ENCODE data around the gene MAPRE2. TPM values are rescaled to one million over a fixed set of nuclear protein-coding genes. Genes with fewer than 3 reads are reported as not detected.
A peak's percentile ranks its signal among the peaks of the same experiment; 100 is the strongest.

Gene MAPRE2
- total RNA-seq = 10 to 100 TPM; 25.5 to 32.2 TPM

DNA sequence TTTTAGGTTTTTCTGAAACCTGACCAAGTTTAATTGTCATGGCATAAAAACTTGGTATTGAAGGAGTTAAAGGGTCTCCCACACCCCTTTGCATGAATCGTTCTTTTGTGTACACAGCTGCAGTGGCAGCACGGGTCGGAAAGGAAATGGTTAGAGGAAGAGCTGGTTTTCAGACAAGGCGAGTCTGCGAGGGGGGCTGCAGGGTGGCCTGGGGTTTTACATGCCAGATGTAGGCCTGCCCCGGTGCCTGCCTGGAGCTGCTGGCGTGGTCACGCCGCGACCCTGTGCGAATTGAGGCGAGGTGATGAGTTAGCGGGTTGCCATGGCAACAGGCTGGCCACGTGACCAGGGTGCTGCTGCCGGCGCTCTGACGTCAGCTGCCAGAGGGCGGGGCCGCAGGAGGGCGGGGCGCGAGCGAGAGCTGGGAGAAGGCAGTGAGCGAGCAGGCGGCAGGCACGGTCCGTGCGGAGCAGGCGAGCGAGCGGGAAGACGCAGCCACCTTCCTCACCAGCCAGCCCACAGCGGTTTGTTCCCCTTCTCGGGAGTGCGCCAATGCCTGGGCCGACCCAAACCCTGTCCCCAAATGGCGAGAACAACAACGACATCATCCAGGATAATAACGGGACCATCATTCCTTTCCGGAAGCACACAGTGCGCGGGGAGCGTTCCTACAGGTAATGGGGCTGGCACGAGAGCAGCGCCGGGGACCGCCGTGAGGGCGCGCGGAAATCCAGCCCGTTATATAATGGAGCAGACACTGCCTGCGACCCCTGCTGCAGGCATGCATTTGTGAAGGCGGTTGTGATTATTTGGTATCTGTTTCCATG lies at the start of gene MAPRE2:
MAPRE2 (plus strand) TSS at position 426 of the 827 bp plus-strand sequence; CDS start at position 553, 127 bp downstream.
- intact Hi-C loops (cut with DNase I) = no loop called here
- Histone ChIP-seq H3K4me1 (no peaks in the 10 kb centered on the region), H3K9me3 (no peaks in the 10 kb centered on the region), H3K4me3 (peak within 1 kb of the TSS; percentile 63), H3K27me3 (no peaks in the 10 kb centered on the region), H3K9ac (ENCODE audit: low read depth in 2 of 2, low read length in 2 of 2) (peak within 1 kb of the TSS; percentile 89), H3K27ac (peak within 1 kb of the TSS; percentile 73), H3K36me3 (no peaks in the 10 kb centered on the region)
- peak; percentile 99 for DNase-seq
- TF ChIP-seq, protein P1, sequence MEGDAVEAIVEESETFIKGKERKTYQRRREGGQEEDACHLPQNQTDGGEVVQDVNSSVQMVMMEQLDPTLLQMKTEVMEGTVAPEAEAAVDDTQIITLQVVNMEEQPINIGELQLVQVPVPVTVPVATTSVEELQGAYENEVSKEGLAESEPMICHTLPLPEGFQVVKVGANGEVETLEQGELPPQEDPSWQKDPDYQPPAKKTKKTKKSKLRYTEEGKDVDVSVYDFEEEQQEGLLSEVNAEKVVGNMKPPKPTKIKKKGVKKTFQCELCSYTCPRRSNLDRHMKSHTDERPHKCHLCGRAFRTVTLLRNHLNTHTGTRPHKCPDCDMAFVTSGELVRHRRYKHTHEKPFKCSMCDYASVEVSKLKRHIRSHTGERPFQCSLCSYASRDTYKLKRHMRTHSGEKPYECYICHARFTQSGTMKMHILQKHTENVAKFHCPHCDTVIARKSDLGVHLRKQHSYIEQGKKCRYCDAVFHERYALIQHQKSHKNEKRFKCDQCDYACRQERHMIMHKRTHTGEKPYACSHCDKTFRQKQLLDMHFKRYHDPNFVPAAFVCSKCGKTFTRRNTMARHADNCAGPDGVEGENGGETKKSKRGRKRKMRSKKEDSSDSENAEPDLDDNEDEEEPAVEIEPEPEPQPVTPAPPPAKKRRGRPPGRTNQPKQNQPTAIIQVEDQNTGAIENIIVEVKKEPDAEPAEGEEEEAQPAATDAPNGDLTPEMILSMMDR (IDR thresholded peaks at IDR 0.05) = no peak

DNA sequence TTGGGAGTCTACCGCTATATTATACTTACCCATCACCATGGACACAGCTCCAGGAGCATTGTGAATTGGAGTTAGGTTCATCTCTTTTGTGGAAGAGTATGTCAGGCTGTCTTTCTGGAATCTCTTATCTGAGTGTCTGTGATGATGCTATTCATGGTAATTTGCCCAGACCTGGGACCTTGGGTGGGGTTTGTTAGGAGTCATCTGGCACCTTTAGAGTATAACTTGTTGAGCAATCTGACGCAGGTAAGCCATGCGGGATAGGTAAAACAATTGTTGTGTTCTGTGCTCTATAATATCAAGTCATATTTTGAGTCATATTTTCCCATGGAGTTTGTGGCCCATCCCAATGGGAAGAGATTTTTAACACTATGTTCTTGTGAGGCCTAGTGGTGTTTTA lies 49.7 kb upstream of the MAPRE2 start:
- Histone ChIP-seq H3K9ac (ENCODE audit: low read depth in 2 of 2, low read length in 2 of 2) (no peak overlapping the region), H3K9me3 (no peaks in the 10 kb centered on the region), H3K27me3 (no peaks in the 10 kb centered on the region), H3K27ac (no peak overlapping the region), H3K4me3 (no peak overlapping the region), H3K4me1 (no peaks in the 10 kb centered on the region), H3K36me3 (no peaks in the 10 kb centered on the region)
- TF ChIP-seq, protein P1 (IDR thresholded peaks at IDR 0.05) = no peak
- DNase-seq = no peak
- intact Hi-C loops (cut with DNase I) = no loop called here

DNA sequence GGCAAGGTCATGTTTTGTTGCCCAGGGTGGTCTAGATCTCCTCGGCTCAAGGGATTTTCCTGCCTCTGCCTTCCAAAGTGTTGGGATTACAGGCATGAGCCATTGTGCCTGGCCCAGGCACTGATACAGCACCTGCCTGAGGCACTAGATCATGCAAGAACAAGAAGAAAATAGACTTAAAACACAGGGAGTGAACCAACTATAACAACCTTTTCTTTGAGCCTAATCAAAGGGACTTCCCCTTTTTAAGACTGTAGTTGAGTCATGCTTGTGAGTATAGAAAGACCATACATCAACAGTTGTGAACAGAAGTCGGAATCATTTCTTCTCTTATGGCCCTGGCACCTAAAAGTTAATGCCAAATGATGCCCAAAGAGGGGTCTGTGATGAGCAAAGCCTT lies 47.9 kb upstream of the MAPRE2 start:
- Histone ChIP-seq H3K36me3 (no peaks in the 10 kb centered on the region), H3K27ac (no peak overlapping the region), H3K9ac (ENCODE audit: low read depth in 2 of 2, low read length in 2 of 2) (no peak overlapping the region), H3K27me3 (no peaks in the 10 kb centered on the region), H3K4me3 (no peak overlapping the region), H3K4me1 (no peaks in the 10 kb centered on the region), H3K9me3 (no peaks in the 10 kb centered on the region)
- TF ChIP-seq, protein P1 (IDR thresholded peaks at IDR 0.05) = no peak
- no peak for DNase-seq
- intact Hi-C loops (cut with DNase I) = no loop called here

DNA sequence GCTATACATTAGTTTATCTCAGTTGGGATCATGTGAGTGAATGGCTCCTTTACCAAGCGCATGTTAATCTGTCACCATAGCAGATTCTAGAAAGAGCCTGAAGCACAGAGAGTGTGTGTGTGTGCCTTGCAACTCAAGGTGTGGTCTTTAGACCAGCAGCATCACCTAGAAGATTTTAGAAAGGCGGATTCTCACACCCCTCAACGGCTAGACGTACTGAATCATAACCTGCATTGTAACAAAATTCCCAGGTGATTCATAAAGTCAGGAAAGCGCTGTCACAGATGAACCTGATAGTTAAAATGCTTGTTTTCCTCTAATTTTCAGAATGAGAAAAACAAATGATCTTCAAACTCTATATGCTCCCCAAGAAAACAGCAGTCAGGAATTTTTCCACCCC lies 45.5 kb upstream of the MAPRE2 start:
- H3K27ac ChIP-seq = no peak overlapping the region
- H3K36me3 ChIP-seq = no peaks in the 10 kb centered on the region
- no peak for DNase-seq
- no peaks in the 10 kb centered on the region for H3K27me3 ChIP-seq
- H3K4me1 ChIP-seq = no peaks in the 10 kb centered on the region
- no peak overlapping the region for H3K9ac ChIP-seq (ENCODE audit: low read depth in 2 of 2, low read length in 2 of 2)
- intact Hi-C loops (cut with DNase I) = no loop called here
- H3K9me3 ChIP-seq = no peaks in the 10 kb centered on the region
- no peak overlapping the region for H3K4me3 ChIP-seq
- TF ChIP-seq, protein P1 (IDR thresholded peaks at IDR 0.05) = no peak

DNA sequence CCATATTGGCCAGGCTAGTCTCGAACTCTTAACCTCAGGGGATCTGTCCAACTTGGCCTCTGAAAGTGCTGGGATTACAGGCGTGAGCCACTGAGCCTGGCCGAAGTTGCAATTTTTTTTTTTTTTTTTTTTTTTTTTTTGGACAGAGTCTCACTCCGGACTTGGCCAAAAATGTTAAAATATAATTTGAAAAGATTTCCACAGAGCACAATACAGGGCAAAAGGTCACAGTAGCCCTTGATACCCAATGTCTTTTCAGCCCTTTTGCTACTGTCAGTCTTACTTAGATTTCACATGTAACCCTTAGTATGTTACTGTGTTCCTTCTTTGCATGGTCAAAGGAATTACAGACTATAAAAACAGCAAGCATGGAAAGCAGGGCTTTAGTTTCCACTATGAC lies 42.6 kb upstream of the MAPRE2 start:
- Histone ChIP-seq H3K4me1 (no peaks in the 10 kb centered on the region), H3K9ac (ENCODE audit: low read depth in 2 of 2, low read length in 2 of 2) (no peak overlapping the region), H3K9me3 (no peaks in the 10 kb centered on the region), H3K36me3 (no peaks in the 10 kb centered on the region), H3K4me3 (no peak overlapping the region), H3K27me3 (no peaks in the 10 kb centered on the region), H3K27ac (no peak overlapping the region)
- intact Hi-C loops (cut with DNase I) = no loop called here
- DNase-seq = no peak
- TF ChIP-seq, protein P1 (IDR thresholded peaks at IDR 0.05) = no peak
